Amniotic epithelial cell (primary cell): Measurements from ENCODE around the gene LRRC61.
A peak's percentile ranks its signal among the peaks of the same experiment; 100 is the strongest.
"Not testable (repeated sequence)": the region's sequence is repeated elsewhere in the genome, so short reads cannot be mapped to it uniquely, and the experiment has no call there.

ENCODE experiments used
- DNase-seq: peaks from one replicate; pipeline ENCODE4 v3.0.0-alpha.2; 2010; ENCODE audit warnings: low read depth

The LRRC61 gene, protein sequence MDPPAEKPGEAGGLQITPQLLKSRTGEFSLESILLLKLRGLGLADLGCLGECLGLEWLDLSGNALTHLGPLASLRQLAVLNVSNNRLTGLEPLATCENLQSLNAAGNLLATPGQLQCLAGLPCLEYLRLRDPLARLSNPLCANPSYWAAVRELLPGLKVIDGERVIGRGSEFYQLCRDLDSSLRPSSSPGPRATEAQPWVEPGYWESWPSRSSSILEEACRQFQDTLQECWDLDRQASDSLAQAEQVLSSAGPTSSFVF

DNA sequence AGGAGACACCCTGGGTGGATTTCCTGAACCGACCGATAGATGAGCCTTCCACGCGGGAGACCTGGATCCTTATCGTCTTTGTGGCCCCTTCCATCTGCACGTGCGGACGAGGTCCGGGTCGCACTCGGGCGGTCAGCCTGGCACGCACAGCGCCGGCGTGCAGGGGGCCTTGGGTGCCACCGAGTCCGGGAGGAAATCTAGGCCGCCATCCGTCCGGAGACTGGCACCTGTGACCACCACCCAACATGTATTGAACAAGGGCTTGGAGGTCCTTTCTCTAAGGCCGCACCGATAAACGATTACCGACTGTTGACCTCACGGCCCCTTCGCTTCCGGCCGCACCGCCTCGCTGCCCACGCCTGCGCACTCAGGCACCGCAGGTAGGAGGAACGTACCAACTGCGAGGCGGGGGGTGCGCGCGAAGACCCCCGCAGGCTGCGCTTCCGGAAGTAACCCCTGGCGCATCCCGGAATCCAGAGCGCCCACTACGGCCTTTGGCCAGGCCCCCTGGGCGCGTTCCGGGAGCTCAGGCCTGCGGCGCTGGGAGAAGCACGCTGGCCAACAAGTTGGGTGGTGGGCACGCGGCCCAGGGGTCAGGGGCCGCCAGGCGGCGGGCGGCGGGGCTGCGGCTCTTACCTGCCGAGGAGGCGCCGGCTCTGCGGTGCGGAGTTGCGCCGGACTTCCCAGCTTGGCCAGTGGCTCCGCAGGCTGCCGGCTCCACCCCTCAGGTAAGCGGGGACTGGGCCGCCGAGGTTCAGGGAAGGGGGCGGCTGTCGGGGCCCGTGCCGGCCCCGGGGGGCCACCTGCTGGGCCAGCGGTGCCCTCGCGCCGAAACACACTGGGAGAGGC is at the start of gene LRRC61, which contains the start of gene ACTR3C:
TSS of gene LRRC61 (plus strand) at position 523 of the 849 bp plus-strand sequence. CDS start 13,507 bp downstream, outside the sequence.
TSS of gene ACTR3C (minus strand) at position 713 of the 849 bp plus-strand sequence. CDS start 28,249 bp downstream, outside the sequence.
- DNase-seq, result peak; percentile 33

GRCh38 chr7:150276132-150276695 is 46.9 kb upstream of the LRRC61 start:
- DNase-seq, result peak; percentile 9

- DNase-seq, result not testable (repeated sequence)
Measured at GRCh38 chr7:150278383-150278782, 44.8 kb upstream of the LRRC61 start.

GRCh38 chr7:150281681-150282403 is 41.3 kb upstream of the LRRC61 start:
- not testable (repeated sequence) for DNase-seq

- DNase-seq, result not testable (repeated sequence)
Measured at GRCh38 chr7:150283111-150283510, 40.0 kb upstream of the LRRC61 start.

DNA sequence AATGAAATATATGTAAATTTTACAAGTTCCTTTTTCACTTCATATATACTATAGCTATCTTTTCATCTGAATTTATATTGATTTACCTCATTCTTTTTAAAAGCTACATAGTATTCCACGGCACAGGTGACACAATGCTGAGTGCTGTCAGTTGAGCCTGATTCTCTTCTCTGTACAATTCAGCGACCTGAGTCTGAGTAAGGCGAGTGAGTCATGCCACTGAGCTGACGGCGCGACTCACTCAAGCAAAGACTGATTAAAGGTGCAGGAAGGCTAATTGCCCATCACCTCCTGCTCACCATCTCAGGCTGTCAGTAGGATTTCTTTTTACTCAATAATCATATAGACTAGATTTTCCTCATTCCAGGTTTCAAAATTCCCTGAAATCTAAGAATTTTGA is 39.5 kb upstream of the LRRC61 start:
- DNase-seq, result not testable (repeated sequence)

DNA sequence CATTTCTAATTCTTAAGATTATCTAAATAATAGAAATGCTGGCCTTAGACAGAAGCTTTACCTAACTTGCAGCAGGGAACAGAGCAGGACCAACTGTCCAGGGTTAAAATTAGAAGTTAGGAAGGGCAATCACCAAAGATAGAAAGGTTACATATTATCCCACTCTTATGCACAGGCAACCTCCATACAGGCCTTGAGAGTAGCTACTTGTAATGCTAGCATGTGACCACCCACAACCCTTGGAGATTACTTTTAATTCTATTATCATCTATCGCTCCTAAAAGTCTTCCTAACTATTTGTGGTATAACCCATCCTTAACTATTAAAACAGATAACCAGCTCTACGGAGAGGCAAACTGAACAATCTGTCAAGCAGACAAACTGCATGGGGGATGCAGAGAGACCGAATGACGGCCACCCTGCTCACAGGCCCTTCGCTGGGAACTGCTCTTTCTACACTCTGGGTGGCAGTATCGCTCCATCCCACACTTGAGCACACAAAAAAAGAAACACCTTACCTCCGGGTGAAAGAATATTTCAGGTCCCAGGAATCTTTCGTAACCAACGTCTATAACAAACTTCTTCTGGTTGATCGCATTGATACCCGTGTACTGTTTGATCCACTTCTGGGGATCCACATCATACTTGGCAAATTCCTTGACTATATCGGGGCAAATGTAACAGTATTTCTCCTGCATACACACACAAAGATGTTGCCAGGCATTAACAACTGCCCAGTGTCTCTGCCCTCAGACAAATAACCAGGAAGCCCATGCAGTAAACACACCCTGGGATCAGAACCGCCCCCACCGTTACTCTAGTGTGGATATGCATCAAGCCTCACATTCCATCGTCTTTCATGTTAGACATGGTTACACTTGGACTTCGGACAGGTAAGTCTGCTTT is 37.1 kb upstream of the LRRC61 start:
- peak; percentile 5 for DNase-seq

GRCh38 chr7:150287815-150288214 is 35.3 kb upstream of the LRRC61 start:
- not testable (repeated sequence) for DNase-seq

DNA sequence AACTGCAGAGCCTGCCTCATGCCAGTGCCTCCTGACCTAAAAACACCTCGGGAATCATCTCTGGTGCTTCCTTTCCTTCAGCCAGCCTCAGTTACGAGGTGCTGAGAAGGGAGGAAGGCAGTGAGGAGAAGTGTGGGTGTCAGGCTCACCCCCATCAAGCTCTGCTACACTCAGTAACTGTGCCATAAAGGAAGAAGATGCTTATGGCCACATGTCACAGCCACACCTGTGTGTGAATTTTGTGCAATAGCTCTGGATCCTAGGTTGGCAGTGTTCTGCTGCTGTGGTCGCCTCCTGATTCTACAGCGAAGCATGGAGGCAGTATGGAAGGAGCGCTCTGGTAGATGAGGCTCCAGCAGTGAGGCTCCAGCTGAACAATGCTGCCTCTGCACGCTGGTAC is 34.3 kb upstream of the LRRC61 start:
- DNase-seq, result not testable (repeated sequence)

- DNase-seq, result not testable (repeated sequence)
Measured at GRCh38 chr7:150290317-150290716, 32.8 kb upstream of the LRRC61 start.

GRCh38 chr7:150295027-150295426 is 28.1 kb upstream of the LRRC61 start:
- not testable (repeated sequence) for DNase-seq

GRCh38 chr7:150295614-150296013 is 27.5 kb upstream of the LRRC61 start:
- DNase-seq, result not testable (repeated sequence)

GRCh38 chr7:150296802-150297201 is 26.4 kb upstream of the LRRC61 start:
- not testable (repeated sequence) for DNase-seq

- DNase-seq, result not testable (repeated sequence)
Measured at GRCh38 chr7:150297978-150298377, 25.2 kb upstream of the LRRC61 start.

DNA sequence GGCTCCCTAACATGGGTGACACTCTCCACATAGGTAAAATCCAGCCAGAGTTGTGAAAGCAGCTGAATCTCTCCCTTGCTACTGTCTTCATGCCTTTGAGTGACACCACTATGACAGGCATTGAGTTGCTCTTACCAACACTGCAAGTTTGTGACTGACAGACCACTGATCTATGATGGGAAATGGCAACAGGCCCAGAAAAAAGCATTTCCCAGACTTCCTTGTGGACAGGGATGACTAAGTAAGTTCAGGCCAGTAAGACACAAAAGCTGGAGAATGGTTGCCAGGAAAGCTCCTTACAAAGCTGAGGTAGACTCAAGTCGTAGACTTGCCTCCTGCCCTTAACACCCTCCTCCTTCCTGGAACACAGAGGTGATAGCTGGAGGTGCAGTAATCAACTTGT is 20.2 kb upstream of the LRRC61 start:
- peak; percentile 70 for DNase-seq

DNA sequence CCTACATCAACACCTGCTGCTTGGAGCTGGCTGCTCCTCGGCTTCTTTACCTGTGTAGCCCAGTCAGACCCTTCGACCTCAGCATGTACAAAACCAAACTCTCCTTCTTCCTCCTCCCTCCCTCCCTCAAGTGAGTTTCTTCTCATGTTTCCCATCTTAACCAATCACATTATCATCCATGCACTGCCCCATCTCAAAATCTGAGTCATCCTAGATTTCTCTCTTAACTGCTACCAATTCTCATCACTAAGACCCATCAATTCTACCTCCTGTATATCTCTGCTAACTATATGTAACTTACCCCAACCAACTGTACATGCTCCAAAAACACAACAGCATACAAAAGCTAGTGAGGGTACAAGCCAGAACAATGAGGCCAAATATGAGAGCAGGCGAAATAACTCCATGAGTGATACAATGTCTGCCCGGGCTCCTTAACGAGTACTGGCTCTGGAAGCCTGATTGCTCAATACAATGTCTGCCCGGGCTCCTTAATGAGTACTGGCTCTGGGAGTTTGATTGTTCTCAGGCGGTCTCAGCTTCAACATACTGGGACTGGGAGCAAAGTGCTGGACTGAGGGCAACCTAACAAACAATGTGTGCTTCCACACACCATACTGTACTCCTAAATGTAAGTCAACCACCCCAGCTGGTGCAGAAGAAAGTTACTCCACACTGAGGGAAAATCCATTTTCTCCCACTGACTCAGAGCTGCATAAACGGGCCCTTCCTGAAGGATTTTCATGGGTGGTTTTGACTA is 18.5 kb upstream of the LRRC61 start:
- DNase-seq, result peak; percentile 26

DNA sequence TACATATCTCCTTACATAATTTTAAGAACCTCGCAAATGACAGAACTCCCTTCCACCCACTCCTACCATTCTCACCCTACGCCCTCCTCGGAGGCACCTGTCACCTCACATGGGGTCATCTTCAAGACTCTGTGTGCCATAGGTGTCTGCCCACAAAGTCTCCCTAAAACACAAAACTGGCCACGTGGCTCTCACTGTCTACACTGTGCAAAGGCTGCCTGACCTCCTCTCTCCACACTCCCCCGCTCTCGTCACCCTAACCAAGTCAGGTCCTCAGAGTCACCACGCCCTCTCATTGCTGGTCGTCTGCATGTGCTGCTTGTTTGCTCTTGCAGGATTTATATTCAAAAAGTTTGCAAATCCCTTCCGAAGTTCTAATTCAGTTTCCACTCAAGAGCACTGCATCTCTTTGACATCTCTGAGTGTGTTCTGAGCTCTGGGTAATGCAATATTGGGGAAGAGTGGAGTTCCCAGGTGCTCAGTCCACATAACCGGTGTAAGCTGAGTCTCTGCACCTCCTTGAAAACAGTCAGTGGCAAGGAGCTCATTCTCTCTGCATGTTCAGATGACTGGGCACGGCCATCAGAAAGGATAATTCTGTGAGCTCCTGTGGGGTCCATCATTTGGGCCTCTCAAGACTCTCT is 17.8 kb upstream of the LRRC61 start:
- not testable (repeated sequence) for DNase-seq

DNA sequence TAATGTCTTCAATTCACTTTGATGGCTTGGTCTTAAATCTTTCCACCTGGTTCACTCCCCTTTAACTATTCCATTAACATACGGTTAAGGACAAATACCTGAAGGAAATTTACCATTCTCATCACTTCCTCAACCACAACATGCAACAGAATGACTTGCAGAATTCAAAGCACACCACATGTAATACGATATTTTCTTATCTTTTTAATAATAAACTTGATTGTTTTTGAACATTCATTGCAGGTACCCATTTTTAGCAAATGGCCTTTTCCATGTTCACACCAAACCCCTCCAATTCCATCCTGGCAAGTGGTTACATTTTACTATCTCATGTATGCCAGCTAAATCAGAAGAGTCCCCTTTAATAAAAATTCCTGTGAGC is 17.3 kb upstream of the LRRC61 start:
- DNase-seq, result not testable (repeated sequence)

DNA sequence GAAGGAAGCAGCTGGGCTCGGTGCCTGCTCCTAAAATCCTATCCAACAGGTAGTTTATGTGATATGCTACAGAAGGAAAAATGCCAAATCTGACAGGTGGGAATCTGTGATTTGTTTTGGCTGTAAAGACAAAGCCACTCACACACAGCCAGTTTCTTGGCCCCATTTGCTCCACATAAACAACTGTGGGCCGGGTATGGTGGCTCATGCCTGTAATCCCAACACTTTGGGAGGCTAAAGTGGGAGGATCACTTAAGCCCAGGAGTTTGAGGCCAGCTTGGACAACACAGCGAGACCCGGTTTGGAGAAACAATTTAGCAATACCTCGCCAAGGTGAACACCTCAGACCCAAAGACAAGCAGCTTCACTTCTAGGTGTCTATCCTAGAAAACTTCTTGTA is 16.8 kb upstream of the LRRC61 start:
- not testable (repeated sequence) for DNase-seq

GRCh38 chr7:150307129-150307528 is 16.0 kb upstream of the LRRC61 start:
- DNase-seq, result no peak
